Astrocyte of the spinal cord (primary cell): ENCODE results near the gene RGS10.
"Not testable (repeated sequence)": the region's sequence is repeated elsewhere in the genome, so short reads cannot be mapped to it uniquely, and the experiment has no call there.

Experiments
- DNase-seq: peaks from one replicate; pipeline ENCODE4 v3.0.0; 2011; ENCODE audit warnings: low read depth, low spot score
- H3K4me3 ChIP-seq: 2 replicates; pipeline ENCODE4 v1.5.1; 2011; ENCODE audit warnings: low read depth, mild to moderate bottlenecking, low read length, moderate library complexity
- CTCF ChIP-seq: IDR thresholded peaks from 2 replicates; pipeline ENCODE4 v1.5.1; 2012; ENCODE audit warnings: low read depth, mild to moderate bottlenecking, low read length, inconsistent platforms
- in situ Hi-C: cut with HindIII; loops from 2 replicates; pipeline ENCODE4 v1.10.0; 2017; ENCODE audit warnings: low sequenced_read_pairs

RGS10 gene

GRCh38 chr10:119466076-119466475, 76.4 kb downstream of the RGS10 start:
- in situ Hi-C loops = no loop called here
- no peak for TF ChIP-seq CTCF
- no peak for DNase-seq
- no peak overlapping the region for H3K4me3 ChIP-seq

GRCh38 chr10:119465085-119465484, 77.4 kb downstream of the RGS10 start:
- no peak overlapping the region for H3K4me3 ChIP-seq
- in situ Hi-C loops = no loop called here
- TF ChIP-seq CTCF = no peak
- no peak for DNase-seq

GRCh38 chr10:119463195-119463594, 79.3 kb downstream of the RGS10 start:
- DNase-seq, in situ Hi-C loops, H3K4me3 ChIP-seq: not testable (repeated sequence)

- no peak overlapping the region for H3K4me3 ChIP-seq
- TF ChIP-seq CTCF = no peak
- DNase-seq = no peak
- in situ Hi-C loops = no loop called here
Measured at GRCh38 chr10:119462773-119463172, 79.7 kb downstream of the RGS10 start.

GRCh38 chr10:119461923-119462322, 80.6 kb downstream of the RGS10 start:
- no peak for DNase-seq

GRCh38 chr10:119461380-119461779, 81.1 kb downstream of the RGS10 start:
- no peak for TF ChIP-seq CTCF
- H3K4me3 ChIP-seq = no peak overlapping the region
- in situ Hi-C loops = no loop called here

More at GRCh38 chr10:119461923-119462322, 80.6 kb downstream of the RGS10 start:
- no peak for TF ChIP-seq CTCF
- no peak overlapping the region for H3K4me3 ChIP-seq
- in situ Hi-C loops = no loop called here

GRCh38 chr10:119460369-119461195, 81.9 kb downstream of the RGS10 start:
- in situ Hi-C loops = no loop called here
- TF ChIP-seq CTCF = no peak
- no peak overlapping the region for H3K4me3 ChIP-seq
- DNase-seq = no peak

More at GRCh38 chr10:119461380-119461779, 81.1 kb downstream of the RGS10 start:
- DNase-seq = no peak
